Brain microvascular endothelial cell (primary cell): Measurements from ENCODE around the gene CNTNAP2.

Experiments
- DNase-seq: peaks from one replicate; pipeline ENCODE4 v3.0.0-alpha.2; 2020
- H3K27ac ChIP-seq: fragments of 250-450 bp; sonication (Bioruptor Pico); 2 replicates; pipeline ENCODE4 v1.5.1; 2020; ENCODE audit warnings: mild to moderate bottlenecking, moderate library complexity
- H3K27me3 ChIP-seq: fragments of 250-450 bp; sonication (Bioruptor Pico); replicated peaks from 2 replicates; pipeline ENCODE4 v1.5.1; 2020; ENCODE audit warnings: mild to moderate bottlenecking
- H3K36me3 ChIP-seq: fragments of 250-450 bp; sonication (Bioruptor Pico); replicated peaks from 2 replicates; pipeline ENCODE4 v1.5.1; 2020; ENCODE audit warnings: mild to moderate bottlenecking
- H3K4me3 ChIP-seq: 2 replicates; pipeline ENCODE4 v1.5.1; 2011; ENCODE audit warnings: low read depth, mild to moderate bottlenecking, control low read depth, low read length, moderate library complexity
- in situ Hi-C: cut with HindIII; loops from 2 replicates; pipeline ENCODE4 v1.10.0; 2017; ENCODE audit warnings: low sequenced_read_pairs, low pct_ligation_motif_present
- TF ChIP-seq, protein P1 (sequence below): IDR thresholded peaks from 2 replicates; pipeline ENCODE4 v1.5.1; 2011; ENCODE audit warnings: low read depth, mild to moderate bottlenecking, moderate library complexity, low read length, control low read depth, inconsistent platforms; ENCODE audit errors: missing control alignments

Gene CNTNAP2

GRCh38 chr7:147519062-147519461, 1402.5 kb downstream of the CNTNAP2 start:
- no peaks in the 10 kb centered on the region for H3K36me3 ChIP-seq
- no peaks in the 10 kb centered on the region for H3K27me3 ChIP-seq
- peak; percentile 27 for DNase-seq
- no peak overlapping the region for H3K27ac ChIP-seq
- TF ChIP-seq, protein P1, sequence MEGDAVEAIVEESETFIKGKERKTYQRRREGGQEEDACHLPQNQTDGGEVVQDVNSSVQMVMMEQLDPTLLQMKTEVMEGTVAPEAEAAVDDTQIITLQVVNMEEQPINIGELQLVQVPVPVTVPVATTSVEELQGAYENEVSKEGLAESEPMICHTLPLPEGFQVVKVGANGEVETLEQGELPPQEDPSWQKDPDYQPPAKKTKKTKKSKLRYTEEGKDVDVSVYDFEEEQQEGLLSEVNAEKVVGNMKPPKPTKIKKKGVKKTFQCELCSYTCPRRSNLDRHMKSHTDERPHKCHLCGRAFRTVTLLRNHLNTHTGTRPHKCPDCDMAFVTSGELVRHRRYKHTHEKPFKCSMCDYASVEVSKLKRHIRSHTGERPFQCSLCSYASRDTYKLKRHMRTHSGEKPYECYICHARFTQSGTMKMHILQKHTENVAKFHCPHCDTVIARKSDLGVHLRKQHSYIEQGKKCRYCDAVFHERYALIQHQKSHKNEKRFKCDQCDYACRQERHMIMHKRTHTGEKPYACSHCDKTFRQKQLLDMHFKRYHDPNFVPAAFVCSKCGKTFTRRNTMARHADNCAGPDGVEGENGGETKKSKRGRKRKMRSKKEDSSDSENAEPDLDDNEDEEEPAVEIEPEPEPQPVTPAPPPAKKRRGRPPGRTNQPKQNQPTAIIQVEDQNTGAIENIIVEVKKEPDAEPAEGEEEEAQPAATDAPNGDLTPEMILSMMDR, result no peak
- in situ Hi-C loops, result no loop called here
- H3K4me3 ChIP-seq, result no peak overlapping the region

DNA sequence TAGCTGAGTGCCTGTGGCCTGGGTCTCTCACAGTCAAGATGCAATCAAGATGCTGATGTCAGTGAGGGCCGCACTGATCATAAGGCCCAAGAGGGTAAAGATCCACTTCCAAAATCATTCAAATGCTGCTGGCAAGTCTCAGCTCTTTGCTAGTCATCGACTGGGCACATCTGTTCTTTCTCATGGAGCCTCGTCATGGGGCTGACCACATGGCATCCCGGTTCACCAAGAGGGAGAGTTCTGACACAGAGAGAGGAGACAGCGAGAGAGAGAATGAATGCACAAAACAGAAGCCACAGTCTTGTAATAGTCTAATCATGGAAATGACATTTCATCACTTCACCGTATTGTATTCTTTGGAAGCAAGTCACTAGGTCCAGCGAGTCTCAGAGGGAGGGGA, 1406.5 kb downstream of the CNTNAP2 start:
- Histone ChIP-seq H3K36me3 (no peaks in the 10 kb centered on the region), H3K4me3 (no peak overlapping the region), H3K27ac (no peak overlapping the region), H3K27me3 (no peaks in the 10 kb centered on the region)
- in situ Hi-C loops, result no loop called here
- no peak for DNase-seq
- TF ChIP-seq, protein P1, result no peak

GRCh38 chr7:147524726-147525250, 1408.2 kb downstream of the CNTNAP2 start:
- Histone ChIP-seq H3K4me3 (no peak overlapping the region), H3K27me3 (no peaks in the 10 kb centered on the region), H3K27ac (no peak overlapping the region), H3K36me3 (no peaks in the 10 kb centered on the region)
- in situ Hi-C loops, result no loop called here
- no peak for DNase-seq
- TF ChIP-seq, protein P1, result no peak

DNA sequence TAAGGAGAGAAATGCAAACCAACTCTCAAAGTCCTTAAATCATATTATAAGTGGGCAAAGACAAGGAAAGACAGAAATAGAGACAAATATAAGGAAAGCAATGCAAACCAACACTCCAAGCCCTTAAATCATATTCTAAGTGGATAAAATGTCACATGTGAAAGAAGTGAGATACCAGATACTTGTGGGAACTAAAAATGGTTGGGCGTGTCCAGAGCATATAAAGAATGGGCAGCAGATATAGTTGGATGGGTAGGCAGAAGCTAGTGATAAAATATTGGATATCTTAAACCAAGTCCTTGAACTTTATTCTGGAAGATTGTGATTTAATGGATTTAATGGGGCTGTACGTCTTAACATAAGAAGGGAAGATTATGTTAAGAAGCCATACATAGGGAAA, 1408.7 kb downstream of the CNTNAP2 start:
- DNase-seq, result no peak
- TF ChIP-seq, protein P1, result no peak
- no peaks in the 10 kb centered on the region for H3K27me3 ChIP-seq
- in situ Hi-C loops, result no loop called here
- no peak overlapping the region for H3K4me3 ChIP-seq
- H3K36me3 ChIP-seq, result no peaks in the 10 kb centered on the region
- no peak overlapping the region for H3K27ac ChIP-seq

GRCh38 chr7:147535701-147536111, 1419.1 kb downstream of the CNTNAP2 start:
- H3K36me3 ChIP-seq, result no peaks in the 10 kb centered on the region
- H3K27me3 ChIP-seq, result no peaks in the 10 kb centered on the region
- TF ChIP-seq, protein P1, result no peak
- in situ Hi-C loops, result no loop called here
- no peak overlapping the region for H3K27ac ChIP-seq
- DNase-seq, result peak; percentile 34
- no peak overlapping the region for H3K4me3 ChIP-seq

DNA sequence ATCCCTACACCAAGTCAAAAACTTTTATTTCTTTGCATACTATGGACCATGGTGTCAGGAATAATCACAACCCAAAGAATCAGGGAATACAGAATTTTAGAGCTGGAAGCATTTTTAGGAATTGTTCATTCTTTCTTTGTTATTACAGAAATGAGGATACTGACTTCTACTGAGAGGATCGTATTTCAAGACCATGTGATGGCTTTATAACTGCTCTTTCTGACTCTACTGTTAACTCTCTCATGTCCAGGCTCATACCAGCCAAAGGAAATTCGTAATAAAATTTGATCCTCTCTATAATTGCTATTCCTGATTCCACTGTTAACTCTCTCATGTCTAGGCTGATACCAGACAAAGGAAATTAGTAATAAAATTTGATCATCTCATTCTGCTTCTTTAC, 1423.1 kb downstream of the CNTNAP2 start:
- no peaks in the 10 kb centered on the region for H3K27me3 ChIP-seq
- in situ Hi-C loops, result no loop called here
- DNase-seq, result no peak
- no peak overlapping the region for H3K4me3 ChIP-seq
- no peak overlapping the region for H3K27ac ChIP-seq
- H3K36me3 ChIP-seq, result no peaks in the 10 kb centered on the region
- TF ChIP-seq, protein P1, result no peak
